IMR-90 (cell line): ENCODE results near the gene POMGNT1. TPM values are rescaled to one million over a fixed set of nuclear protein-coding genes. Genes with fewer than 3 reads are reported as not detected.

Experiments used
- ATAC-seq: fragments of 200-7000 bp; cut with Tn5 transposase; 2 replicates; pipeline ENCODE4 v1.9.1; 2020; ENCODE audit warnings: low read depth, mild to moderate bottlenecking, moderate library complexity
- BruUV-seq: library from RNA; stranded (reverse); fragments of 400-500 nt; replicated peaks from 2 replicates; lab custom pipeline; 2021; lab: Mats Ljungman, UMichigan
- CTCF ChIA-PET: fragments of 300-600 bp; formaldehyde crosslinking; extraction: SDS; loops from one replicate; lab custom pipeline; 2021; ENCODE audit warnings: antibody characterized with exemption; lab: Yijun Ruan, JAX
- POLR2A ChIA-PET: fragments of 300-600 bp; sonication (Branson Sonifier 250); formaldehyde crosslinking; loops from one replicate; lab custom pipeline; 2022; ENCODE audit warnings: antibody characterized with exemption; ENCODE audit not compliant: unreplicated experiment; lab: Charles Lee
- DNase-seq: peaks from one replicate; pipeline ENCODE4 v3.0.0; 2013
- H2AFZ ChIP-seq: replicated peaks from 2 replicates; pipeline ENCODE3; 2013; ENCODE audit warnings: low read length, mild to moderate bottlenecking; ENCODE audit not compliant: poor library complexity
- H2AK5ac ChIP-seq: 2 replicates; pipeline ENCODE4 v1.6.1; 2013; ENCODE audit warnings: low read depth, low read length, inconsistent platforms
- H2AK9ac ChIP-seq: replicated peaks from 2 replicates; pipeline ENCODE3; 2013; ENCODE audit warnings: mild to moderate bottlenecking, low read depth, low read length, moderate library complexity; ENCODE audit not compliant: poor library complexity
- H2BK120ac ChIP-seq: 2 replicates; pipeline ENCODE4 v1.6.1; 2013; ENCODE audit warnings: low read depth, low read length, inconsistent platforms
- H2BK15ac ChIP-seq: 3 replicates; pipeline ENCODE4 v1.6.1; 2013; ENCODE audit warnings: low read depth, low read length, inconsistent platforms
- H2BK20ac ChIP-seq: 2 replicates; pipeline ENCODE4 v1.6.1; 2013; ENCODE audit warnings: low read depth, mild to moderate bottlenecking, inconsistent platforms, low read length, moderate library complexity
- H2BK5ac ChIP-seq: 2 replicates; pipeline ENCODE4 v1.6.1; 2013; ENCODE audit warnings: mild to moderate bottlenecking, low read depth, low read length, inconsistent platforms; ENCODE audit not compliant: poor library complexity, severe bottlenecking
- H3K14ac ChIP-seq: replicated peaks from 2 replicates; pipeline ENCODE4 v1.6.1; 2013; ENCODE audit warnings: low read depth, low read length, inconsistent platforms
- H3K18ac ChIP-seq: 2 replicates; pipeline ENCODE4 v1.6.1; 2013; ENCODE audit warnings: low read depth, low read length, control low read depth
- H3K23ac ChIP-seq: 2 replicates; pipeline ENCODE4 v1.6.1; 2013; ENCODE audit warnings: low read depth, low read length, inconsistent platforms
- H3K27ac ChIP-seq: 2 replicates; pipeline ENCODE4 v1.5.1; 2013; ENCODE audit warnings: mild to moderate bottlenecking, control low read depth, low read length; ENCODE audit not compliant: insufficient read depth
- H3K27me3 ChIP-seq: 2 replicates; pipeline ENCODE4 v1.6.1; 2013; ENCODE audit warnings: low read length; ENCODE audit not compliant: control insufficient read depth, insufficient read depth
- H3K36me3 ChIP-seq: 2 replicates; pipeline ENCODE4 v1.6.1; 2013; ENCODE audit warnings: low read length, mixed read lengths; ENCODE audit not compliant: control insufficient read depth, insufficient read depth
- H3K4ac ChIP-seq: 2 replicates; pipeline ENCODE4 v1.6.1; 2013; ENCODE audit warnings: low read depth, low read length, inconsistent platforms
- H3K4me1 ChIP-seq: 2 replicates; pipeline ENCODE4 v1.6.1; 2013; ENCODE audit warnings: low read length, mixed read lengths; ENCODE audit not compliant: control insufficient read depth, insufficient read depth
- H3K4me2 ChIP-seq: 2 replicates; pipeline ENCODE4 v1.6.1; 2013; ENCODE audit warnings: low read depth, mild to moderate bottlenecking, control low read depth, low read length, moderate library complexity
- H3K4me3 ChIP-seq: 2 replicates; pipeline ENCODE4 v1.5.1; 2013; ENCODE audit warnings: low read depth, mild to moderate bottlenecking, control low read depth, low read length, moderate library complexity; ENCODE audit not compliant: insufficient read depth
- H3K56ac ChIP-seq: 2 replicates; pipeline ENCODE4 v1.6.1; 2013; ENCODE audit warnings: low read length, inconsistent platforms; ENCODE audit not compliant: insufficient read depth; ENCODE audit errors: extremely low read depth
- H3K79me1 ChIP-seq, 2 experiments: 2 replicates each; pipeline ENCODE4 v1.6.1; 2013; ENCODE audit warnings: low read length in 2 of 2, inconsistent platforms in 1 of 2, low read depth in 1 of 2
- H3K9ac ChIP-seq: 2 replicates; pipeline ENCODE4 v1.6.1; 2013; ENCODE audit warnings: low read depth, low read length, control low read depth
- H3K9me1 ChIP-seq: 2 replicates; pipeline ENCODE4 v1.6.1; 2013; ENCODE audit warnings: low read length, inconsistent platforms; ENCODE audit not compliant: insufficient read depth
- H3K9me3 ChIP-seq: 2 replicates; pipeline ENCODE4 v1.6.1; 2013; ENCODE audit warnings: low read length; ENCODE audit not compliant: control insufficient read depth, insufficient read depth
- H4K20me1 ChIP-seq: 2 replicates; pipeline ENCODE4 v1.6.1; 2013; ENCODE audit warnings: low read length, inconsistent platforms; ENCODE audit not compliant: insufficient read depth
- H4K5ac ChIP-seq: 2 replicates; pipeline ENCODE4 v1.6.1; 2013; ENCODE audit warnings: mild to moderate bottlenecking, low read depth, low read length, control low read depth
- H4K8ac ChIP-seq, 2 experiments: 2 replicates each; pipeline ENCODE4 v1.6.1; 2013; ENCODE audit warnings: low read depth in 2 of 2, low read length in 2 of 2, control low read depth in 1 of 2, inconsistent platforms in 1 of 2
- H4K91ac ChIP-seq: 2 replicates; pipeline ENCODE4 v1.6.1; 2013; ENCODE audit warnings: low read depth, low read length, inconsistent platforms; ENCODE audit not compliant: insufficient read depth
- BHLHE40 ChIP-seq: fragments of 150-350 bp; IDR thresholded peaks from 2 replicates; pipeline ENCODE4 v1.6.1; 2016; ENCODE audit warnings: mild to moderate bottlenecking, low read depth, low read length
- CTCF ChIP-seq: conservative IDR thresholded peaks from 2 replicates; pipeline ENCODE4 v1.5.1; 2012; ENCODE audit warnings: mild to moderate bottlenecking, low read depth, low read length, improper control_type of control experiment
- MXI1 ChIP-seq: IDR thresholded peaks from 2 replicates; pipeline ENCODE4 v1.6.1; 2012; ENCODE audit warnings: low read depth, mild to moderate bottlenecking, low read length, moderate library complexity, borderline replicate concordance
- NFE2L2 ChIP-seq: fragments of 150-350 bp; IDR thresholded peaks from 2 replicates; pipeline ENCODE4 v1.6.1; 2016; ENCODE audit warnings: low read depth, mild to moderate bottlenecking, low read length
- RCOR1 ChIP-seq: IDR thresholded peaks from 2 replicates; pipeline ENCODE4 v1.6.1; 2012; ENCODE audit warnings: mild to moderate bottlenecking, low read length, improper control_type of control experiment; ENCODE audit not compliant: insufficient replicate concordance
- WGBS, 2 experiments: methylation state at CpG; one replicate each; pipeline versions ENCODE4 v1.1.5 to v1.1.7; 2013; ENCODE audit warnings: missing lambda C conversion rate in 2 of 2; ENCODE audit not compliant: insufficient read length in 1 of 2; ENCODE audit errors: extremely low coverage in 2 of 2; 5-methylcytosine and 5-hydroxymethylcytosine counted together
- dilution Hi-C: fragments of 300-500 bp; cut with HindIII; formaldehyde crosslinking; loops from one replicate; pipeline ENCODE4 v1.14.3; 2018; ENCODE audit warnings: low sequenced_read_pairs; ENCODE audit not compliant: unreplicated experiment
- in situ Hi-C: fragments of 300-500 bp; cut with MboI; formaldehyde crosslinking; loops from 3 replicates; pipeline ENCODE4 v1.14.3; 2019; ENCODE audit warnings: low sequenced_read_pairs, inconsistent platforms, mixed read lengths
- intact Hi-C: fragments of 100-400 bp; cut with micrococcal nuclease; formaldehyde crosslinking; loops from 2 replicates; pipeline ENCODE4 v1.10.0; 2022
- polyA plus RNA-seq, 3 experiments: library from polyadenylated mRNA; depleted of rRNA; stranded (reverse); fragments of >200 nt; gene quantifications; 2 replicates each; pipeline ENCODE4 v1.2.3, GENCODE V29; 2012; ENCODE audit warnings: low replicate concordance in 1 of 3
- total RNA-seq: library from RNA; depleted of rRNA; stranded (reverse); fragments of >200 nt; gene quantifications from 2 replicates; pipeline ENCODE4 v1.2.3, GENCODE V29; 2012

Gene POMGNT1
- total and polyA plus RNA-seq, 2 of the 4 experiments (the other 2 are of a cell fraction): 54.8 to 65.3 TPM

GRCh38 chr1:46211051-46211450, 12.8 kb upstream of the POMGNT1 start:
- no peak overlapping the region for H2BK15ac ChIP-seq
- no peak overlapping the region for H4K91ac ChIP-seq
- no peak overlapping the region for H3K4ac ChIP-seq
- no peak overlapping the region for H3K14ac ChIP-seq
- no peak overlapping the region for H3K23ac ChIP-seq
- no peak overlapping the region for H3K18ac ChIP-seq
- intact Hi-C loops: no loop called here
- H3K27me3 ChIP-seq: no peaks in the 10 kb centered on the region
- H2AK5ac ChIP-seq: no peak overlapping the region
- no peak for TF ChIP-seq NFE2L2
- no peak for TF ChIP-seq BHLHE40
- no peak for TF ChIP-seq CTCF
- TF ChIP-seq RCOR1: no peak
- no peak for TF ChIP-seq MXI1
- H3K9ac ChIP-seq: no peak overlapping the region
- no peak overlapping the region for H3K56ac ChIP-seq
- H2BK120ac ChIP-seq: no peak overlapping the region
- H3K27ac ChIP-seq: no peak overlapping the region
- H2AK9ac ChIP-seq: no peak overlapping the region
- ATAC-seq: no peak
- no peak overlapping the region for H2AFZ ChIP-seq
- H3K4me2 ChIP-seq: no peak overlapping the region
- no peak overlapping the region for H3K4me3 ChIP-seq
- POLR2A ChIA-PET: no interaction called here
- H3K36me3 ChIP-seq: no peaks in the 10 kb centered on the region
- H4K20me1 ChIP-seq: no peaks in the 10 kb centered on the region
- CTCF ChIA-PET: interaction anchor here (1.1 kb wide), 1 partner anchor 13 kb away, joined by 4 read pairs; no protein-coding TSS in a partner anchor
- H2BK5ac ChIP-seq: no peak overlapping the region
- no peak for DNase-seq
- H2BK20ac ChIP-seq: no peak overlapping the region
- H3K9me3 ChIP-seq: no peaks in the 10 kb centered on the region
- H4K5ac ChIP-seq: no peak overlapping the region
- no TSS peak for BruUV-seq
- no peaks in the 10 kb centered on the region; a peak in 1 of 4 replicates for H3K79me1 ChIP-seq
- 60% methylated on average over 1 of the region's 2 CpGs; no CpG with 5 or more reads in 1 of the 2 experiments for WGBS, 2 experiments
- dilution Hi-C loops: no loop called here
- in situ Hi-C loops: no loop called here
- H4K8ac ChIP-seq: no peak overlapping the region
- H3K9me1 ChIP-seq: no peaks in the 10 kb centered on the region
- peaks cover 2% of the 10 kb centered on the region; the same call in 1 of the 2 replicates for H3K4me1 ChIP-seq
